HepG2 (cell line): ENCODE data around the gene RGS6. TPM values are rescaled to one million over a fixed set of nuclear protein-coding genes. Genes with fewer than 3 reads are reported as not detected.

Source experiments
- ATAC-seq: fragments of 200-7000 bp; cut with Tn5 transposase; 3 replicates; pipeline ENCODE4 v1.9.1; 2020; ENCODE audit warnings: mild to moderate bottlenecking, moderate library complexity
- BruUV-seq: library from RNA; stranded (reverse); fragments of 400-500 nt; replicated peaks from 2 replicates; lab custom pipeline; 2021; lab: Mats Ljungman, UMichigan
- CTCF ChIA-PET: fragments of 300-600 bp; formaldehyde crosslinking; extraction: SDS; loops from one replicate; lab custom pipeline; 2021; ENCODE audit warnings: low total read pairs, inconsistent platforms, low intra/inter-chr PET ratio; lab: Yijun Ruan, JAX
- POLR2A ChIA-PET: fragments of 350-600 bp; sonication (Branson Sonifier 250); formaldehyde crosslinking; loops from one replicate; lab custom pipeline; 2020; ENCODE audit warnings: antibody characterized with exemption, inconsistent platforms; lab: Yijun Ruan, JAX
- DNase-seq: peaks from one replicate; pipeline ENCODE4 v3.0.0-alpha.2; 2015; ENCODE audit warnings: low spot score
- FAIRE-seq: peaks from 3 replicates; lab custom pipeline; 2011; peaks lifted over from hg19 to GRCh38; lab: Jason Lieb, UNC
- H2AFZ ChIP-seq: one replicate; pipeline ENCODE4 v1.6.1; 2011; ENCODE audit warnings: low read length, inconsistent platforms
- H3K27ac ChIP-seq: fragments of 300-600 bp; 3 replicates; pipeline ENCODE4 v1.8.0; 2011; ENCODE audit warnings: mixed run types, mild to moderate bottlenecking, mixed read lengths, low read length, inconsistent platforms; ENCODE audit not compliant: insufficient read depth; ENCODE audit errors: extremely low read length
- H3K27me3 ChIP-seq, 2 experiments: fragments of 200-600 bp in 1 of 2; 2 replicates in 1 of 2; 3 replicates in 1 of 2; pipeline versions ENCODE4 v1.6.0 to v1.8.0; 2011; ENCODE audit warnings: low read length in 2 of 2, mild to moderate bottlenecking in 2 of 2, moderate library complexity in 2 of 2, inconsistent platforms in 1 of 2; ENCODE audit not compliant: insufficient read depth in 2 of 2, control insufficient read depth in 1 of 2
- H3K36me3 ChIP-seq, 2 experiments: fragments of 200-600 bp in 1 of 2; replicated peaks in 1 of 2; 2 replicates in 1 of 2; 3 replicates in 1 of 2; pipeline versions ENCODE4 v1.5.1 to v1.8.0; 2011; ENCODE audit warnings: low read length in 2 of 2, inconsistent platforms in 1 of 2; ENCODE audit not compliant: insufficient read depth in 2 of 2, control insufficient read depth in 1 of 2
- H3K4me1 ChIP-seq: 2 replicates; pipeline ENCODE4 v1.5.1; 2012; ENCODE audit warnings: low read length, inconsistent platforms; ENCODE audit not compliant: insufficient read depth
- H3K4me2 ChIP-seq: 2 replicates; pipeline ENCODE4 v1.6.0; 2011; ENCODE audit warnings: low read depth, low read length, inconsistent platforms
- H3K4me3 ChIP-seq, 3 experiments: fragments of 200-600 bp in 1 of 3; sonication (generic), shearing (Covaris generic) in 1 of 3; replicated peaks in 1 of 3; 2 replicates each; pipeline ENCODE4 v1.5.1; 2011 to 2016; ENCODE audit warnings: low read length in 3 of 3, inconsistent platforms in 2 of 3, low read depth in 2 of 3, mild to moderate bottlenecking in 2 of 3, control low read depth in 1 of 3, mixed read lengths in 1 of 3; ENCODE audit not compliant: insufficient read depth in 1 of 3
- H3K79me2 ChIP-seq: one replicate; pipeline ENCODE4 v1.6.1; 2011; ENCODE audit warnings: low read length, inconsistent platforms; ENCODE audit not compliant: insufficient read depth
- H3K9ac ChIP-seq: 2 replicates; pipeline ENCODE4 v1.6.0; 2011; ENCODE audit warnings: mild to moderate bottlenecking, low read depth, low read length, inconsistent platforms; ENCODE audit not compliant: insufficient read depth
- H3K9me3 ChIP-seq: 2 replicates; pipeline ENCODE4 v1.5.1; 2012; ENCODE audit warnings: mild to moderate bottlenecking, low read length
- H4K20me1 ChIP-seq: 2 replicates; pipeline ENCODE4 v1.6.0; 2011; ENCODE audit warnings: inconsistent platforms, mild to moderate bottlenecking, low read length, moderate library complexity; ENCODE audit not compliant: insufficient read depth
- CEBPG ChIP-seq: IDR thresholded peaks from 2 replicates; pipeline ENCODE4 v1.6.1; 2016
- FOXP1 ChIP-seq, 2 experiments: fragments of 450-650 bp in 1 of 2; IDR thresholded peaks; 2 replicates each; pipeline ENCODE4 v1.6.1; 2017 to 2018; ENCODE audit warnings: antibody characterized with exemption in 1 of 2
- MBD4 ChIP-seq: IDR thresholded peaks from 2 replicates; pipeline ENCODE4 v1.6.1; 2012; ENCODE audit warnings: low read length, inconsistent platforms, borderline replicate concordance
- RBAK ChIP-seq: sonication (generic); formaldehyde crosslinking; IDR thresholded peaks from 2 replicates; pipeline ENCODE4 v1.5.1; 2020; ENCODE audit warnings: mild to moderate bottlenecking, missing genetic modification reagents
- ZFY ChIP-seq: sonication (generic); formaldehyde crosslinking; IDR thresholded peaks from 2 replicates; pipeline ENCODE4 v1.4.0; 2020; ENCODE audit warnings: missing genetic modification reagents
- ZIK1 ChIP-seq: sonication (generic); formaldehyde crosslinking; IDR thresholded peaks from 2 replicates; pipeline ENCODE4 v1.5.0; 2020; ENCODE audit warnings: mild to moderate bottlenecking, low read depth, missing genetic modification reagents, borderline replicate concordance
- ZNF350 ChIP-seq: sonication (generic); formaldehyde crosslinking; IDR thresholded peaks from 2 replicates; pipeline ENCODE4 v1.4.0; 2020; ENCODE audit warnings: mild to moderate bottlenecking, low read depth, missing genetic modification reagents, borderline replicate concordance
- ZNF615 ChIP-seq: sonication (generic); formaldehyde crosslinking; IDR thresholded peaks from 2 replicates; pipeline ENCODE4 v1.5.0; 2020; ENCODE audit warnings: mild to moderate bottlenecking, missing genetic modification reagents, borderline replicate concordance
- ZSCAN30 ChIP-seq: sonication (generic); formaldehyde crosslinking; IDR thresholded peaks from 2 replicates; pipeline ENCODE4 v1.5.0; 2020; ENCODE audit warnings: mild to moderate bottlenecking, missing genetic modification reagents
- WGBS: methylation state at CpG from one replicate; pipeline ENCODE4 v1.1.6; 2017; ENCODE audit warnings: low lambda C conversion rate; 5-methylcytosine and 5-hydroxymethylcytosine counted together
- in situ Hi-C: cut with HindIII; loops from 2 replicates; pipeline ENCODE4 v1.10.0; 2017; ENCODE audit warnings: low pct_unique_long_range_greater_than_20kb; ENCODE audit not compliant: extremely low pct_ligation_motif_present
- intact Hi-C: fragments of 100-400 bp; cut with micrococcal nuclease; formaldehyde crosslinking; loops from one replicate; pipeline ENCODE4 v1.10.0; 2022; ENCODE audit not compliant: unreplicated experiment
- polyA plus RNA-seq, 8 experiments: library from polyadenylated mRNA; depleted of rRNA in 3 of 8; stranded (reverse) in 7 of 8; unstranded in 1 of 8; fragments of >200 nt; fragmentation: Illumina TruSeq in 4 of 8; extraction: Trizol in 4 of 8; gene quantifications; 2 replicates each; pipeline versions ENCODE4 v1.2.1 to v1.2.3, GENCODE V29; 2011 to 2016; ENCODE audit warnings: low read depth in 4 of 8, missing spikeins in 1 of 8, mixed read lengths in 1 of 8; ENCODE audit not compliant: insufficient read depth in 1 of 8
- total RNA-seq, 5 experiments: library from RNA; depleted of rRNA; stranded (reverse); fragments of >200 nt; fragmentation: Illumina TruSeq; extraction: Trizol; gene quantifications; 2 replicates each; pipeline ENCODE4 v1.2.3, GENCODE V29; 2016; ENCODE audit warnings: low read depth in 1 of 5
- TF ChIP-seq, protein P1 (sequence below): sonication (generic); formaldehyde crosslinking; conservative IDR thresholded peaks from 2 replicates; pipeline ENCODE4 v1.4.0; 2020; ENCODE audit warnings: missing genetic modification reagents
- TF ChIP-seq, protein P2 (sequence below): sonication (generic); formaldehyde crosslinking; IDR thresholded peaks from 2 replicates; pipeline ENCODE4 v1.4.0; 2020; ENCODE audit warnings: low read depth, mild to moderate bottlenecking, missing genetic modification reagents

RGS6 gene
- total and polyA plus RNA-seq, 2 of the 13 experiments (the other 11 are each of a cell fraction or from before 2014, with no cell fraction given): not detected

DNA sequence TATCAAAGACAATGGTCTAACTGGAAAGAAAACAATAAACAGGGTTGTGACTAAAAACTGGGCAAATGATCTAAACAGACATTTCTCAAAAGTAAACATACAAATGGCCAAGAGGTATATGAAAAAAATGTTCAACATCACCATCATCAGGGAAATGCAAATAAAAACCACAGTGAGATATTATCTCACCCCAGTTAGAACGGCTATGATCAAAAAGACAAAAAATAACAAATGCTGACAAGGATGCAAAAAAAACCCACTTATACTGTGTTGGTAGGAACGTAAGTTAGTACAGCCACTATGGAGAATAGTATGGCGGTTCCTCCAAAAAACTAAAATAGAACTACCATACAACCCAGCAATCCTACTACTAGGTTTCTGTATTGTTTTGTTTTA lies 470.1 kb downstream of the RGS6 start:
- Histone ChIP-seq H3K9ac (no peak overlapping the region), H3K27me3 (no peaks in the 10 kb centered on the region), H3K9me3 (no peaks in the 10 kb centered on the region), H3K4me2 (no peak overlapping the region), H3K4me1 (no peaks in the 10 kb centered on the region), H2AFZ (no peak overlapping the region), H3K4me3 (no peak overlapping the region), H3K79me2 (no peaks in the 10 kb centered on the region), H3K27ac (no peak overlapping the region), H3K36me3 (no peaks in the 10 kb centered on the region), H4K20me1 (no peaks in the 10 kb centered on the region)
- ChIA-PET CTCF (no interaction called here), POLR2A (no interaction called here)
- ATAC-seq (no peak), FAIRE-seq (no peak), DNase-seq (no peak)
- BruUV-seq: no TSS peak
- in situ Hi-C loops (no loop called here), intact Hi-C loops (no loop called here)
- 23% methylated on average over 3 of the region's 3 CpGs for WGBS
- TF ChIP-seq ZNF615 (CRISPR knock-in tag): no peak
- TF ChIP-seq, protein P1, sequence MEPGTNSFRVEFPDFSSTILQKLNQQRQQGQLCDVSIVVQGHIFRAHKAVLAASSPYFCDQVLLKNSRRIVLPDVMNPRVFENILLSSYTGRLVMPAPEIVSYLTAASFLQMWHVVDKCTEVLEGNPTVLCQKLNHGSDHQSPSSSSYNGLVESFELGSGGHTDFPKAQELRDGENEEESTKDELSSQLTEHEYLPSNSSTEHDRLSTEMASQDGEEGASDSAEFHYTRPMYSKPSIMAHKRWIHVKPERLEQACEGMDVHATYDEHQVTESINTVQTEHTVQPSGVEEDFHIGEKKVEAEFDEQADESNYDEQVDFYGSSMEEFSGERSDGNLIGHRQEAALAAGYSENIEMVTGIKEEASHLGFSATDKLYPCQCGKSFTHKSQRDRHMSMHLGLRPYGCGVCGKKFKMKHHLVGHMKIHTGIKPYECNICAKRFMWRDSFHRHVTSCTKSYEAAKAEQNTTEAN: no peak
- TF ChIP-seq ZIK1 (CRISPR knock-in tag): no peak
- no peak for TF ChIP-seq ZSCAN30 (CRISPR knock-in tag)
- no peak for TF ChIP-seq MBD4
- TF ChIP-seq RBAK: no peak
- TF ChIP-seq FOXP1 (IDR thresholded peaks at IDR 0.05): no peak
- TF ChIP-seq FOXP1 (CRISPR knock-in tag; IDR thresholded peaks at IDR 0.05): no peak
- TF ChIP-seq, protein P2, sequence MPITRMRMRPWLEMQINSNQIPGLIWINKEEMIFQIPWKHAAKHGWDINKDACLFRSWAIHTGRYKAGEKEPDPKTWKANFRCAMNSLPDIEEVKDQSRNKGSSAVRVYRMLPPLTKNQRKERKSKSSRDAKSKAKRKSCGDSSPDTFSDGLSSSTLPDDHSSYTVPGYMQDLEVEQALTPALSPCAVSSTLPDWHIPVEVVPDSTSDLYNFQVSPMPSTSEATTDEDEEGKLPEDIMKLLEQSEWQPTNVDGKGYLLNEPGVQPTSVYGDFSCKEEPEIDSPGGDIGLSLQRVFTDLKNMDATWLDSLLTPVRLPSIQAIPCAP (CRISPR knock-in tag): no peak
- TF ChIP-seq CEBPG: no peak
- TF ChIP-seq ZNF350 (CRISPR knock-in tag): no peak
- TF ChIP-seq ZFY (CRISPR knock-in tag): no peak
